H1 (cell line): Measurements from ENCODE around the gene GLI1. TPM values are rescaled to one million over a fixed set of nuclear protein-coding genes. Genes with fewer than 3 reads are reported as not detected.

Source experiments
- CTCF ChIA-PET: fragments of 300-600 bp; sonication (Branson Sonifier 250); formaldehyde crosslinking; loops from one replicate; lab custom pipeline; 2021; ENCODE audit not compliant: partially characterized antibody; lab: Charles Lee
- POLR2A ChIA-PET: fragments of 300-600 bp; sonication (Branson Sonifier 250); formaldehyde crosslinking; loops from one replicate; lab custom pipeline; 2021; ENCODE audit warnings: inconsistent platforms; ENCODE audit not compliant: partially characterized antibody; lab: Charles Lee
- DNase-seq, 2 experiments: peaks; one replicate each; pipeline versions ENCODE4 v3.0.0 to v3.0.0-alpha.2; 2010 to 2022; ENCODE audit warnings: low spot score in 2 of 2, low read depth in 1 of 2, mixed read lengths in 1 of 2
- FAIRE-seq: peaks from 2 replicates; lab custom pipeline; 2011; peaks lifted over from hg19 to GRCh38; lab: Jason Lieb, UNC
- H2AFZ ChIP-seq: 2 replicates; pipeline ENCODE4 v1.8.1; 2012; ENCODE audit warnings: low read length, inconsistent platforms
- H2AK5ac ChIP-seq: 2 replicates; pipeline ENCODE4 v1.6.1; 2013; ENCODE audit warnings: low read depth, low read length
- H2BK120ac ChIP-seq: replicated peaks from 2 replicates; pipeline ENCODE3; 2013; ENCODE audit warnings: low read depth, low read length, inconsistent platforms
- H2BK12ac ChIP-seq: 2 replicates; pipeline ENCODE4 v1.6.1; 2013; ENCODE audit warnings: low read depth, low read length
- H2BK15ac ChIP-seq: 2 replicates; pipeline ENCODE4 v1.6.1; 2013; ENCODE audit warnings: low read length
- H2BK20ac ChIP-seq: 2 replicates; pipeline ENCODE4 v1.6.1; 2013; ENCODE audit warnings: low read length
- H2BK5ac ChIP-seq: 2 replicates; pipeline ENCODE4 v1.6.1; 2013; ENCODE audit warnings: low read depth, low read length
- H3K14ac ChIP-seq: 2 replicates; pipeline ENCODE4 v1.6.1; 2013; ENCODE audit warnings: inconsistent platforms; ENCODE audit not compliant: insufficient read length
- H3K18ac ChIP-seq: 2 replicates; pipeline ENCODE4 v1.6.1; 2013; ENCODE audit warnings: low read length; ENCODE audit errors: extremely low read depth
- H3K23ac ChIP-seq: 2 replicates; pipeline ENCODE4 v1.6.1; 2013; ENCODE audit warnings: inconsistent platforms; ENCODE audit not compliant: insufficient read length
- H3K23me2 ChIP-seq: 2 replicates; pipeline ENCODE4 v1.6.1; 2013; ENCODE audit warnings: low read depth, low read length
- H3K27ac ChIP-seq: 2 replicates; pipeline ENCODE4 v1.6.1; 2011; ENCODE audit warnings: low read depth, low read length, inconsistent platforms
- H3K27me3 ChIP-seq, 4 experiments: replicated peaks in 1 of 4; 1 replicate in 1 of 4; 2 replicates in 3 of 4; pipeline versions ENCODE4 v1.6.1 to v1.8.1; 2011 to 2013; ENCODE audit warnings: low read length in 3 of 4, mild to moderate bottlenecking in 3 of 4, inconsistent platforms in 2 of 4, mixed read lengths in 2 of 4, moderate library complexity in 1 of 4; ENCODE audit not compliant: control insufficient read depth in 3 of 4, insufficient read depth in 3 of 4; ENCODE audit errors: extremely low read depth in 1 of 4
- H3K36me3 ChIP-seq, 4 experiments: 2 replicates each; pipeline versions ENCODE4 v1.6.1 to v1.8.1; 2011 to 2013; ENCODE audit warnings: mild to moderate bottlenecking in 4 of 4, low read length in 3 of 4, moderate library complexity in 2 of 4, control low read depth in 1 of 4, inconsistent platforms in 1 of 4; ENCODE audit not compliant: insufficient read depth in 4 of 4, control insufficient read depth in 2 of 4
- H3K4ac ChIP-seq: replicated peaks from 2 replicates; pipeline ENCODE3; 2013; ENCODE audit warnings: low read length, low read depth, mixed read lengths, inconsistent platforms; ENCODE audit not compliant: insufficient read length
- H3K4me1 ChIP-seq, 4 experiments: replicated peaks in 1 of 4; 1 replicate in 1 of 4; 2 replicates in 3 of 4; pipeline versions ENCODE4 v1.6.1 to v1.8.1; 2011 to 2013; ENCODE audit warnings: low read length in 3 of 4, inconsistent platforms in 2 of 4, mixed read lengths in 1 of 4; ENCODE audit not compliant: insufficient read depth in 4 of 4, control insufficient read depth in 3 of 4
- H3K4me2 ChIP-seq, 2 experiments: 2 replicates each; pipeline versions ENCODE4 v1.6.1 to v1.8.1; 2011 to 2013; ENCODE audit warnings: low read depth in 2 of 2, low read length in 2 of 2, control low read depth in 1 of 2, inconsistent platforms in 1 of 2, mild to moderate bottlenecking in 1 of 2; ENCODE audit not compliant: insufficient read depth in 1 of 2
- H3K4me3 ChIP-seq, 4 experiments: fragments of 200-600, 300-600 bp in 1 of 4; sonication (generic), shearing (Covaris generic), sonication (Bioruptor Twin) in 1 of 4; 2 replicates each; pipeline versions ENCODE4 v1.5.1 to v1.8.1; 2011 to 2016; ENCODE audit warnings: low read length in 4 of 4, low read depth in 3 of 4, control low read depth in 2 of 4, inconsistent platforms in 2 of 4, mild to moderate bottlenecking in 2 of 4, mixed read lengths in 1 of 4, moderate library complexity in 1 of 4; ENCODE audit not compliant: insufficient read depth in 2 of 4; ENCODE audit errors: extremely low read depth in 1 of 4
- H3K56ac ChIP-seq: replicated peaks from 2 replicates; pipeline ENCODE3; 2013; ENCODE audit warnings: low read depth, mild to moderate bottlenecking, mixed read lengths, low read length, inconsistent platforms; ENCODE audit not compliant: insufficient read length
- H3K79me1 ChIP-seq: 2 replicates; pipeline ENCODE4 v1.6.1; 2013; ENCODE audit warnings: low read depth, low read length, control low read depth
- H3K79me2 ChIP-seq, 2 experiments: 2 replicates each; pipeline versions ENCODE4 v1.6.1 to v1.8.1; 2012 to 2013; ENCODE audit warnings: low read length in 2 of 2, mild to moderate bottlenecking in 2 of 2, inconsistent platforms in 1 of 2; ENCODE audit not compliant: insufficient read depth in 2 of 2, control insufficient read depth in 1 of 2
- H3K9ac ChIP-seq, 4 experiments: replicated peaks in 1 of 4; 1 replicate in 1 of 4; 2 replicates in 3 of 4; pipeline versions ENCODE4 v1.6.1 to v1.8.1; 2011 to 2013; ENCODE audit warnings: low read depth in 3 of 4, low read length in 3 of 4, control low read depth in 2 of 4, mild to moderate bottlenecking in 2 of 4, moderate library complexity in 2 of 4, inconsistent platforms in 1 of 4; ENCODE audit errors: extremely low read depth in 1 of 4
- H3K9me3 ChIP-seq, 2 experiments: 2 replicates each; pipeline versions ENCODE4 v1.6.1 to v1.8.1; 2012 to 2013; ENCODE audit warnings: mild to moderate bottlenecking in 2 of 2, moderate library complexity in 2 of 2, control low read depth in 1 of 2, inconsistent platforms in 1 of 2, low read depth in 1 of 2, low read length in 1 of 2, mixed read lengths in 1 of 2; ENCODE audit not compliant: insufficient read depth in 2 of 2
- H4K20me1 ChIP-seq, 2 experiments: replicated peaks in 1 of 2; 2 replicates each; pipeline versions ENCODE3 to v1.8.1; 2011 to 2013; ENCODE audit warnings: inconsistent platforms in 2 of 2, low read length in 2 of 2, mild to moderate bottlenecking in 1 of 2; ENCODE audit not compliant: insufficient read depth in 2 of 2, control insufficient read depth in 1 of 2
- H4K5ac ChIP-seq: 2 replicates; pipeline ENCODE4 v1.6.1; 2013; ENCODE audit warnings: low read length, low read depth, mixed read lengths, inconsistent platforms; ENCODE audit not compliant: insufficient read length
- H4K8ac ChIP-seq: 2 replicates; pipeline ENCODE4 v1.8.0; 2013; ENCODE audit warnings: mild to moderate bottlenecking, moderate library complexity, low read length, inconsistent platforms; ENCODE audit not compliant: insufficient read depth; ENCODE audit errors: extremely low read depth
- H4K91ac ChIP-seq: replicated peaks from 2 replicates; pipeline ENCODE3; 2013; ENCODE audit warnings: low read length, mixed read lengths, inconsistent platforms; ENCODE audit not compliant: insufficient read length
- WGBS, 2 experiments: shearing (Covaris generic) in 1 of 2; methylation state at CpG; one replicate each; pipeline versions ENCODE4 v1.1.6 to v1.1.7; 2013 to 2015; ENCODE audit warnings: low lambda C conversion rate in 2 of 2, mixed read lengths in 2 of 2, inconsistent platforms in 1 of 2, low coverage in 1 of 2, missing lambda C conversion rate in 1 of 2; ENCODE audit not compliant: insufficient replicate concordance in 2 of 2, insufficient coverage in 1 of 2, insufficient read length in 1 of 2; ENCODE audit errors: extremely low coverage in 1 of 2, missing lambda C conversion rate in 1 of 2; 5-methylcytosine and 5-hydroxymethylcytosine counted together
- polyA plus RNA-seq, 7 experiments: library from polyadenylated mRNA; depleted of rRNA in 3 of 7; stranded (reverse) in 5 of 7; unstranded in 2 of 7; fragments of >200 nt in 5 of 7; fragments of 200-250 nt in 2 of 7; gene quantifications; 1 replicate in 5 of 7; 2 replicates in 1 of 7; 4 replicates in 1 of 7; pipeline versions ENCODE4 v1.2.1 to v1.2.3, GENCODE V29; 2011 to 2013; ENCODE audit warnings: missing spikeins in 2 of 7, mixed read lengths in 2 of 7
- total RNA-seq: library from RNA; stranded (reverse); fragmentation: NEBNext Ultra II Directional; extraction: Animal tissue kit (Norgen Biotek cat#: 25700); gene quantifications from 2 replicates; pipeline ENCODE4 v1.2.1, GENCODE V29; 2021
- TF ChIP-seq, protein P1 (sequence below): IDR thresholded peaks from 2 replicates; pipeline ENCODE4 v1.6.1; 2011; ENCODE audit warnings: low read depth, mild to moderate bottlenecking, low read length; ENCODE audit not compliant: insufficient read depth

GLI1 gene
- total and polyA plus RNA-seq, 2 of the 8 experiments (the other 6 are each of a cell fraction or from before 2014, with no cell fraction given), result 23.5 to 25.3 TPM

DNA sequence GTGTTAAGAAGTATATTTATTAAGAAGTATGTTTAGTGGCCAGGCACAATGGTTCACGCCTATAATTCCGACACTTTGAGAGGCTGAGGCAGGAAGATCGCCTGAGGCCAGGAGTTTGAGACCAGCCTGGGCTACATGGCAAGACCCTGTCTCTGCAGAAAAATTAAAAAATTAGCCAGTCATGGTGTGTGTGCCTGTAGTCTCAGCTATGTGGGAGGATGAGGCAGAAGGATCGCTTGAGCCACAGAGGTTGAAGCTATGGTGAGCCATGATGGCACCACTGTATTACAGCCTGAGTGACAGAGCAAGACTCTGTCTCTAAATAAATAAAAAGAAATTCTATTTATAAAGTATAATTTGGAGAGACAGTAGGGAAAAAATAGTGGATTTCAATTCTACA, 49.1 kb upstream of the GLI1 start:
- Histone ChIP-seq H3K79me2 (peaks cover 0 to 6% of the 10 kb centered on the region in 2 experiments; a peak in 1 of 4 replicates), H3K27ac (no peak overlapping the region)
- TF ChIP-seq, protein P1, sequence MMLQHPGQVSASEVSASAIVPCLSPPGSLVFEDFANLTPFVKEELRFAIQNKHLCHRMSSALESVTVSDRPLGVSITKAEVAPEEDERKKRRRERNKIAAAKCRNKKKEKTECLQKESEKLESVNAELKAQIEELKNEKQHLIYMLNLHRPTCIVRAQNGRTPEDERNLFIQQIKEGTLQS, result no peak

More for the DNA sequence above, 49.1 kb upstream of the GLI1 start:
- DNase-seq (no peak), FAIRE-seq (no peak)
- H3K14ac ChIP-seq, result no peak overlapping the region
- no peak overlapping the region for H2BK20ac ChIP-seq
- H2BK15ac ChIP-seq, result no peak overlapping the region
- no peak overlapping the region for H3K4me3 ChIP-seq
- ChIA-PET POLR2A (interaction anchor here (0.9 to 4.2 kb wide), 8 partner anchors 8 to 46 kb away, joined by 3 to 23 read pairs (median 4); partner anchors contain the start of gene INHBE), CTCF (interaction anchor here (0.6 to 3.2 kb wide), 11 partner anchors 10 to 296 kb away, joined by 3 to 18 read pairs (median 5); partner anchors contain the start of gene GLI1)
- H3K36me3 ChIP-seq, result no peaks in the 10 kb centered on the region
- H4K8ac ChIP-seq, result no peak overlapping the region
- H4K5ac ChIP-seq, result no peak overlapping the region
- no peak overlapping the region for H2BK5ac ChIP-seq
- H2AFZ ChIP-seq, result no peak overlapping the region
- H3K4me1 ChIP-seq, result no peaks in the 10 kb centered on the region; a peak in 1 of 7 replicates
- H2BK120ac ChIP-seq, result no peak overlapping the region
- H2AK5ac ChIP-seq, result no peak overlapping the region; the same call in 1 of the 2 replicates
- H3K18ac ChIP-seq, result no peak overlapping the region
- H3K79me1 ChIP-seq, result peaks cover 2% of the 10 kb centered on the region; the same call in 1 of the 2 replicates
- H3K23me2 ChIP-seq, result no peaks in the 10 kb centered on the region
- H3K4me2 ChIP-seq, result no peak overlapping the region
- H3K23ac ChIP-seq, result no peak overlapping the region
- H3K4ac ChIP-seq, result no peak overlapping the region
- 87% methylated on average over 4 of the region's 4 CpGs; no CpG with 5 or more reads in 1 of the 2 experiments for WGBS, 2 experiments
- H3K9ac ChIP-seq, result no peak overlapping the region
- H3K56ac ChIP-seq, result no peak overlapping the region
- no peak overlapping the region; the same call in 1 of the 2 replicates for H2BK12ac ChIP-seq
- H3K27me3 ChIP-seq, result no peaks in the 10 kb centered on the region
- H4K91ac ChIP-seq, result no peak overlapping the region
- no peaks in the 10 kb centered on the region for H4K20me1 ChIP-seq
- no peaks in the 10 kb centered on the region for H3K9me3 ChIP-seq
